Activated T-cell treated with anti-CD3 and anti-CD28 coated beads, Interleukin-2, amount 50 U/mL, for 72 hours (primary cell): ENCODE results near the gene ZFAND3. TPM values are rescaled to one million over a fixed set of nuclear protein-coding genes. Genes with fewer than 3 reads are reported as not detected.
"Not testable (repeated sequence)": the region's sequence is repeated elsewhere in the genome, so short reads cannot be mapped to it uniquely, and the experiment has no call there.

Experiments
- ATAC-seq, 2 donors: fragments of 150-1000 bp; cut with Tn5 transposase; replicated peaks in 1 of 2; 2 replicates each; pipeline ENCODE4 v1.10.0; 2021; ENCODE audit warnings: moderate library complexity in 2 of 2, mild to moderate bottlenecking in 1 of 2
- DNase-seq, 2 donors: peaks; one replicate each; pipeline ENCODE4 v3.0.0; 2021 to 2022; ENCODE audit warnings: mixed read lengths in 1 of 2
- H3K27ac Mint-ChIP-seq: one replicate; pipeline ENCODE4 v1.8.0; 2022; ENCODE audit warnings: mild to moderate bottlenecking, moderate library complexity, mixed read lengths
- H3K27me3 Mint-ChIP-seq: one replicate; pipeline ENCODE4 v1.8.0; 2022; ENCODE audit warnings: low read depth, mixed read lengths
- H3K36me3 Mint-ChIP-seq, 2 donors: one replicate each; pipeline ENCODE4 v1.8.0; 2022; ENCODE audit warnings: mixed read lengths in 2 of 2, mild to moderate bottlenecking in 1 of 2; ENCODE audit not compliant: insufficient read depth in 2 of 2
- H3K4me1 Mint-ChIP-seq: one replicate; pipeline ENCODE4 v1.8.0; 2022; ENCODE audit warnings: low read depth, mixed read lengths
- H3K4me3 Mint-ChIP-seq, 2 donors: one replicate each; pipeline ENCODE4 v1.8.0; 2022; ENCODE audit warnings: mild to moderate bottlenecking in 2 of 2, mixed read lengths in 2 of 2, moderate library complexity in 2 of 2
- H3K9me3 Mint-ChIP-seq, 2 donors: one replicate each; pipeline ENCODE4 v1.8.0; 2022; ENCODE audit warnings: mixed read lengths in 2 of 2
- total RNA-seq, 2 donors: library from RNA; stranded (reverse); gene quantifications; one replicate each; pipeline ENCODE4 v1.2.3, GENCODE V29; 2022

The ZFAND3 gene
- total RNA-seq, 2 donors from 2014 or later = 93.9 to 114 TPM

GRCh38 chr6:37866590-37867507 lies 47.3 kb downstream of the ZFAND3 start:
- Mint-ChIP-seq H3K36me3 (peaks cover 6 to 7% of the 10 kb centered on the region in 2 donors), H3K27ac (peak overlapping the region; percentile 7), H3K4me3 (peak overlapping the region; percentile 13 to 33), H3K27me3 (no peaks in the 10 kb centered on the region), H3K4me1 (peaks cover 62% of the 10 kb centered on the region), H3K9me3 (peaks cover 1 to 5% of the 10 kb centered on the region in 2 donors)
- peak; percentile 63 to 65 for ATAC-seq
- no peak for DNase-seq

GRCh38 chr6:37867756-37868446 lies 48.4 kb downstream of the ZFAND3 start:
- ATAC-seq (peak in 1 of 2 donors; percentile 5), DNase-seq (no peak)
- H3K9me3 Mint-ChIP-seq = peaks cover 1 to 6% of the 10 kb centered on the region in 2 donors
- peaks cover 11 to 12% of the 10 kb centered on the region in 2 donors for H3K36me3 Mint-ChIP-seq
- H3K27ac Mint-ChIP-seq = peak overlapping the region; percentile 21
- peak overlapping the region; percentile 36 to 46 for H3K4me3 Mint-ChIP-seq
- peaks cover 65% of the 10 kb centered on the region for H3K4me1 Mint-ChIP-seq
- H3K27me3 Mint-ChIP-seq = no peaks in the 10 kb centered on the region

- Mint-ChIP-seq H3K36me3 (peaks cover 11 to 14% of the 10 kb centered on the region in 2 donors), H3K27ac (no peak overlapping the region), H3K27me3 (no peaks in the 10 kb centered on the region), H3K4me3 (peak overlapping the region; percentile 36 to 46), H3K4me1 (peaks cover 66% of the 10 kb centered on the region), H3K9me3 (peaks cover 1 to 6% of the 10 kb centered on the region in 2 donors)
- peak in 1 of 2 donors; percentile 20 for DNase-seq
- peak; percentile 73 to 79 for ATAC-seq
Measured at GRCh38 chr6:37868447-37868825, 48.9 kb downstream of the ZFAND3 start.

GRCh38 chr6:37871616-37872372 lies 52.3 kb downstream of the ZFAND3 start:
- H3K9me3 Mint-ChIP-seq = peaks cover 1 to 6% of the 10 kb centered on the region in 2 donors
- DNase-seq (no peak), ATAC-seq (no peak)
- no peak overlapping the region for H3K27ac Mint-ChIP-seq
- no peaks in the 10 kb centered on the region for H3K27me3 Mint-ChIP-seq
- no peak overlapping the region for H3K4me3 Mint-ChIP-seq
- peaks cover 65% of the 10 kb centered on the region for H3K4me1 Mint-ChIP-seq
- peaks cover 11 to 16% of the 10 kb centered on the region in 2 donors for H3K36me3 Mint-ChIP-seq

GRCh38 chr6:37872373-37872745 lies 52.8 kb downstream of the ZFAND3 start:
- Mint-ChIP-seq H3K4me3 (no peak overlapping the region), H3K27ac (no peak overlapping the region), H3K4me1 (peaks cover 65% of the 10 kb centered on the region), H3K9me3 (peaks cover 1 to 6% of the 10 kb centered on the region in 2 donors), H3K36me3 (peaks cover 11 to 16% of the 10 kb centered on the region in 2 donors), H3K27me3 (no peaks in the 10 kb centered on the region)
- peak in 1 of 2 donors; percentile 29 for ATAC-seq
- DNase-seq = no peak

GRCh38 chr6:37874726-37875125 lies 55.2 kb downstream of the ZFAND3 start:
- DNase-seq = no peak
- peaks cover 11 to 16% of the 10 kb centered on the region in 2 donors for H3K36me3 Mint-ChIP-seq
- ATAC-seq = no peak
- H3K4me3 Mint-ChIP-seq = no peak overlapping the region
- no peak overlapping the region for H3K27ac Mint-ChIP-seq
- H3K9me3 Mint-ChIP-seq = peaks cover under 1 to 6% of the 10 kb centered on the region in 2 donors
- no peaks in the 10 kb centered on the region for H3K27me3 Mint-ChIP-seq
- peaks cover 69% of the 10 kb centered on the region for H3K4me1 Mint-ChIP-seq

GRCh38 chr6:37875561-37876309 lies 56.2 kb downstream of the ZFAND3 start:
- Mint-ChIP-seq H3K4me1 (peaks cover 70% of the 10 kb centered on the region), H3K27me3 (no peaks in the 10 kb centered on the region), H3K27ac (peak overlapping the region; percentile 81), H3K36me3 (peaks cover 9 to 16% of the 10 kb centered on the region in 2 donors), H3K4me3 (no peak overlapping the region), H3K9me3 (peaks cover 0 to 5% of the 10 kb centered on the region in 2 donors)
- ATAC-seq (no peak), DNase-seq (no peak)

- H3K27me3 Mint-ChIP-seq = no peaks in the 10 kb centered on the region
- H3K9me3 Mint-ChIP-seq = peaks cover 0 to 1% of the 10 kb centered on the region in 2 donors
- H3K4me3 Mint-ChIP-seq = no peak overlapping the region
- H3K36me3 Mint-ChIP-seq = peaks cover 4 to 10% of the 10 kb centered on the region in 2 donors
- H3K4me1 Mint-ChIP-seq = peaks cover 59% of the 10 kb centered on the region
- no peak overlapping the region for H3K27ac Mint-ChIP-seq
- ATAC-seq = no peak
- DNase-seq = no peak
Measured at GRCh38 chr6:37876843-37877242, 57.3 kb downstream of the ZFAND3 start.

- ATAC-seq (peak in 1 of 2 donors; percentile 47), DNase-seq (no peak)
- H3K27me3 Mint-ChIP-seq = no peaks in the 10 kb centered on the region
- peaks cover 52% of the 10 kb centered on the region for H3K4me1 Mint-ChIP-seq
- no peak overlapping the region for H3K4me3 Mint-ChIP-seq
- H3K27ac Mint-ChIP-seq = peak overlapping the region; percentile 18
- H3K36me3 Mint-ChIP-seq = peaks cover under 1 to 4% of the 10 kb centered on the region in 2 donors
- no peaks in the 10 kb centered on the region for H3K9me3 Mint-ChIP-seq
Measured at GRCh38 chr6:37877373-37878149, 58.0 kb downstream of the ZFAND3 start.

- peaks cover 0 to 5% of the 10 kb centered on the region in 2 donors for H3K36me3 Mint-ChIP-seq
- H3K27me3 Mint-ChIP-seq = no peaks in the 10 kb centered on the region
- H3K9me3 Mint-ChIP-seq = no peaks in the 10 kb centered on the region
- ATAC-seq (peak in 1 of 2 donors; percentile 17), DNase-seq (no peak)
- no peak overlapping the region for H3K27ac Mint-ChIP-seq
- H3K4me1 Mint-ChIP-seq = peaks cover 48% of the 10 kb centered on the region
- H3K4me3 Mint-ChIP-seq = no peak overlapping the region
Measured at GRCh38 chr6:37878150-37878710, 58.7 kb downstream of the ZFAND3 start.

GRCh38 chr6:37880602-37881001 lies 61.1 kb downstream of the ZFAND3 start:
- not testable (repeated sequence) for ATAC-seq, H3K27me3 Mint-ChIP-seq, H3K27ac Mint-ChIP-seq, H3K4me3 Mint-ChIP-seq, H3K9me3 Mint-ChIP-seq, DNase-seq, H3K36me3 Mint-ChIP-seq
- H3K4me1 Mint-ChIP-seq = peaks cover 47% of the 10 kb centered on the region
